ENCODE measurements around the gene RAP1GAP2.

Gene RAP1GAP2

DNA sequence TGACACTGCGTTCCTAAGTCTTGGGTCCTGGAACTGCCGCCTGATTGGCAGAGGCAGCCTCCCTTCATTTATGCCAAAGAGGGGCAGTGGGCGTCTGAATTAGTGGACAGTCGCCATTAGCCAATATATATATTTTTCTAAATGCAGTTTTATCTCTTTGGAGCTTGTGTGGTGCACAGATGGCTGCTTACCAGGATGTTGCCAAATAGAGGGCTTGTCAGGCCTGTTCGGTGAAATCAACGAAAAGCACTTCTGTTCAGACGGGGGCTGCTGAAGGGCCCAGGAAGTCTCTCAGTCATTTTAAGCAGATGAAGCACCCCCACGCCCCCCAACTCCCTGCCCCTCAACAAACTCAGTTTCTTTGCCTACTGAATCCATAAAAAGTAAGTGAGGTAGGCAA lies 66.0 kb downstream of the RAP1GAP2 start:
- TF ChIP-seq CTCF (IDR thresholded peaks at IDR 0.05; ENCODE audit: low read depth, low read length), result no peak
- H3K4me3 ChIP-seq (ENCODE audit: low read depth, low read length), result no peak overlapping the region

DNA sequence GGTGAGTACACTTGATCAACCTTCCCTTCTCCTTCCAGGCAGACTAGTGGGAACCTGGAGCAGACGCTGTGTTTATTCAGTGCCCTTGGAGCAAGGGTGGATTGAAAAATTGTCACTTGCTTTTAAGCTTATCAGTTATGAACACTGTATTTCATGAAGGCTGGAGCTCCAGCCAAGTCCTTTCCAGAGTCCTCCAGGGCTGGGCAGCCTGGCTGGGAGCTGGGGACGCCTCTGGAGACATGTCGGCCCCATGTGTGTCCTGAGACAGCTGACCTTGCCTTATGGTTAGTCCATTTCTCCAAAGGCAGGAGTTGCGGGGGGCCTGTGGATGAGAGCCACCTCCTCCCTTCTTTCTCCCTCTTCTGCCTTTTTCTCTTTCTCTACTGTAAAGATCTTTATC lies 67.0 kb downstream of the RAP1GAP2 start:
- H3K4me3 ChIP-seq (ENCODE audit: low read depth, low read length), result no peak overlapping the region
- no peak for TF ChIP-seq CTCF (IDR thresholded peaks at IDR 0.05; ENCODE audit: low read depth, low read length)

- TF ChIP-seq CTCF (IDR thresholded peaks at IDR 0.05; ENCODE audit: low read depth, low read length), result no peak
- H3K4me3 ChIP-seq (ENCODE audit: low read depth, low read length), result no peak overlapping the region
These were observed 69.0 kb downstream of the RAP1GAP2 start for GRCh38 chr17:2865228-2865627.

- no peak overlapping the region for H3K4me3 ChIP-seq (ENCODE audit: low read depth, low read length)
- TF ChIP-seq CTCF (IDR thresholded peaks at IDR 0.05; ENCODE audit: low read depth, low read length), result no peak; the same call in 1 of the 2 replicates
These were observed 71.5 kb downstream of the RAP1GAP2 start for GRCh38 chr17:2867441-2868424.

- TF ChIP-seq CTCF (IDR thresholded peaks at IDR 0.05; ENCODE audit: low read depth, low read length), result no peak
- H3K4me3 ChIP-seq (ENCODE audit: low read depth, low read length), result no peak overlapping the region
These were observed 73.4 kb downstream of the RAP1GAP2 start for GRCh38 chr17:2869604-2870003.

- H3K4me3 ChIP-seq (ENCODE audit: low read depth, low read length), result no peak overlapping the region
- TF ChIP-seq CTCF (IDR thresholded peaks at IDR 0.05; ENCODE audit: low read depth, low read length), result no peak
These were observed 75.0 kb downstream of the RAP1GAP2 start for GRCh38 chr17:2871205-2871604.

- no peak overlapping the region for H3K4me3 ChIP-seq (ENCODE audit: low read depth, low read length)
These were observed 75.5 kb downstream of the RAP1GAP2 start for GRCh38 chr17:2871720-2872119.

More at GRCh38 chr17:2871720-2872119, 75.5 kb downstream of the RAP1GAP2 start:
- TF ChIP-seq CTCF (IDR thresholded peaks at IDR 0.05; ENCODE audit: low read depth, low read length), result no peak
